BLaER1 (cell line): Measurements from ENCODE around the gene ZNF789.
A peak's percentile ranks its signal among the peaks of the same experiment; 100 is the strongest.

Experiments used
- H3K27ac ChIP-seq: shearing (Covaris generic); formaldehyde crosslinking; 2 replicates; pipeline ENCODE4 v1.8.1; 2022
- H3K27me3 ChIP-seq: shearing (Covaris generic); formaldehyde crosslinking; 2 replicates; pipeline ENCODE4 v1.8.1; 2022
- H3K36me3 ChIP-seq: shearing (Covaris generic); formaldehyde crosslinking; 2 replicates; pipeline ENCODE4 v1.8.1; 2022
- H3K4me1 ChIP-seq: shearing (Covaris generic); formaldehyde crosslinking; 2 replicates; pipeline ENCODE4 v1.8.1; 2022
- H3K4me2 ChIP-seq: shearing (Covaris generic); formaldehyde crosslinking; 2 replicates; pipeline ENCODE4 v1.8.1; 2022
- H3K4me3 ChIP-seq: shearing (Covaris generic); formaldehyde crosslinking; 2 replicates; pipeline ENCODE4 v1.8.1; 2022
- H3K9ac ChIP-seq: shearing (Covaris generic); formaldehyde crosslinking; 2 replicates; pipeline ENCODE4 v1.8.1; 2022
- H3K9me3 ChIP-seq: shearing (Covaris generic); formaldehyde crosslinking; 2 replicates; pipeline ENCODE4 v1.8.1; 2022
- H4K20me1 ChIP-seq: shearing (Covaris generic); formaldehyde crosslinking; 2 replicates; pipeline ENCODE4 v1.8.1; 2022
- Cebpa-rat ChIP-seq: shearing (Covaris generic); IDR thresholded peaks from 2 replicates; pipeline ENCODE4 v1.8.1; 2022

Gene ZNF789

GRCh38 chr7:99478464-99479440 lies 6.1 kb downstream of the ZNF789 start:
- peaks cover 85% of the 10 kb centered on the region for H3K36me3 ChIP-seq
- H3K4me2 ChIP-seq, result no peak overlapping the region
- TF ChIP-seq Cebpa-rat, result no peak
- no peaks in the 10 kb centered on the region for H3K9me3 ChIP-seq
- H3K9ac ChIP-seq, result 0 out of 2 replicates have a peak overlapping the region, but pooled peaks have one; percentile 12
- H3K27me3 ChIP-seq, result no peaks in the 10 kb centered on the region
- no peak overlapping the region for H3K4me3 ChIP-seq
- peaks cover 22% of the 10 kb centered on the region for H3K4me1 ChIP-seq
- H3K27ac ChIP-seq, result no peak overlapping the region
- H4K20me1 ChIP-seq, result peaks cover 57% of the 10 kb centered on the region

DNA sequence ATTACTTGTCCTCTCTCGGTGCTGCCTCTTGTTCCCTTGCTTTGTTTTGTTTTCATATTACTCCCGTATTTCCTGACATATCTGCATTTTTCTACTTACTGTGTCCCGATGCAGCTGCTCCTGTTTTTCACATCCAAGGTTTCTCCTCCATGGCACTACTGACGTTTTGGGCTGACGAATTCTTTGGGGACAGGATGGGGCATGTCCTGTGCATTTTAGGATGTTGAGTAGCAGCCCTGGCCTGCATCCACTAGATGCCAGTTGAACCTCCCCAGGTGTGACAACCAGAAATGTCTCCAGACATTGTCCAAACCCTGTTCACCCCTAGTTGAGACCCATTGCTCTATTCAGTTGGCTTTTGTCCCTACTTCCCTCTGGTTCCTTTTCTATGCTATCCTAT lies 12.4 kb downstream of the ZNF789 start:
- no peak for TF ChIP-seq Cebpa-rat
- H3K9me3 ChIP-seq, result no peaks in the 10 kb centered on the region
- H3K9ac ChIP-seq, result no peak overlapping the region
- no peak overlapping the region for H3K4me3 ChIP-seq
- peaks cover 21% of the 10 kb centered on the region for H4K20me1 ChIP-seq
- H3K27me3 ChIP-seq, result no peaks in the 10 kb centered on the region
- H3K36me3 ChIP-seq, result peaks cover 93% of the 10 kb centered on the region
- H3K4me2 ChIP-seq, result no peak overlapping the region
- H3K27ac ChIP-seq, result no peak overlapping the region
- H3K4me1 ChIP-seq, result no peaks in the 10 kb centered on the region

- no peak overlapping the region for H3K9ac ChIP-seq
- no peak overlapping the region for H3K4me3 ChIP-seq
- H3K4me1 ChIP-seq, result no peaks in the 10 kb centered on the region
- H4K20me1 ChIP-seq, result peaks cover 24% of the 10 kb centered on the region
- no peak overlapping the region for H3K4me2 ChIP-seq
- H3K9me3 ChIP-seq, result peaks cover 24% of the 10 kb centered on the region
- H3K27ac ChIP-seq, result no peak overlapping the region
- H3K36me3 ChIP-seq, result peaks cover 94% of the 10 kb centered on the region
- no peak for TF ChIP-seq Cebpa-rat
- H3K27me3 ChIP-seq, result peaks cover 3% of the 10 kb centered on the region; the same call in 1 of the 2 replicates
Observed at GRCh38 chr7:99489235-99489634, 16.5 kb downstream of the ZNF789 start.

DNA sequence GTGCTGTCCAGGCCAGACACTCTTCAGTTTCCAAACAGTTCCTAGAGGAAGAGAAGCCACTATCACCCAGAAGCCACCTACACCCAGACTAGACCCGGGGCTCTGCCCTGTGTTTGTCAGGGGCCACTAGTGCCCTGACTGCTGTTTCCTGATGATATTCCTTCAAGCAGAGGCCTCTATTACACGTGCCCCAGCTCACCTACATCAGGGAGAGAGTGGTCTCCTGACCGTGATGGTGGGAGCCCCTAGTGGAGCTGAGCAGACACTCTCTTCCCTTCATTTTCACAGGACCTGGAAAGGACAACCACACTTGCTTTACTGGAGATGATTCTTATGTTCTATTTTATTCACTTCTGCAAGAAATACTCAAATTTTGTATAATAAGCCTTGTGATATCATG lies 18.2 kb downstream of the ZNF789 start:
- no peak for TF ChIP-seq Cebpa-rat
- peaks cover 41% of the 10 kb centered on the region for H3K9me3 ChIP-seq
- no peak overlapping the region for H3K9ac ChIP-seq
- no peak overlapping the region for H3K27ac ChIP-seq
- no peak overlapping the region for H3K4me3 ChIP-seq
- H4K20me1 ChIP-seq, result peaks cover 24% of the 10 kb centered on the region
- H3K36me3 ChIP-seq, result peaks cover 94% of the 10 kb centered on the region
- no peaks in the 10 kb centered on the region for H3K4me1 ChIP-seq
- no peak overlapping the region for H3K4me2 ChIP-seq
- H3K27me3 ChIP-seq, result peaks cover 5% of the 10 kb centered on the region; the same call in 1 of the 2 replicates

- Histone ChIP-seq H3K36me3 (peaks cover 94% of the 10 kb centered on the region), H3K9ac (no peak overlapping the region), H3K4me3 (peak overlapping the region; percentile 43), H3K4me2 (no peak overlapping the region), H3K9me3 (peaks cover 55% of the 10 kb centered on the region), H4K20me1 (peaks cover 38% of the 10 kb centered on the region), H3K27ac (no peak overlapping the region), H3K27me3 (peaks cover 5% of the 10 kb centered on the region; the same call in 1 of the 2 replicates), H3K4me1 (peaks cover 15% of the 10 kb centered on the region)
- no peak for TF ChIP-seq Cebpa-rat
Observed at GRCh38 chr7:99493823-99494222, 21.1 kb downstream of the ZNF789 start.

- H3K9me3 ChIP-seq, result peaks cover 44% of the 10 kb centered on the region
- H3K36me3 ChIP-seq, result peaks cover 58% of the 10 kb centered on the region
- H3K27me3 ChIP-seq, result peaks cover 5% of the 10 kb centered on the region; the same call in 1 of the 2 replicates
- H3K4me2 ChIP-seq, result peak overlapping the region; percentile 99
- peak overlapping the region; percentile 89 for H3K4me3 ChIP-seq
- peaks cover 25% of the 10 kb centered on the region for H3K4me1 ChIP-seq
- TF ChIP-seq Cebpa-rat, result no peak
- H3K27ac ChIP-seq, result no peak overlapping the region
- H3K9ac ChIP-seq, result peak overlapping the region; percentile 87
- peaks cover 30% of the 10 kb centered on the region for H4K20me1 ChIP-seq
Observed at GRCh38 chr7:99497766-99498545, 25.3 kb downstream of the ZNF789 start.

DNA sequence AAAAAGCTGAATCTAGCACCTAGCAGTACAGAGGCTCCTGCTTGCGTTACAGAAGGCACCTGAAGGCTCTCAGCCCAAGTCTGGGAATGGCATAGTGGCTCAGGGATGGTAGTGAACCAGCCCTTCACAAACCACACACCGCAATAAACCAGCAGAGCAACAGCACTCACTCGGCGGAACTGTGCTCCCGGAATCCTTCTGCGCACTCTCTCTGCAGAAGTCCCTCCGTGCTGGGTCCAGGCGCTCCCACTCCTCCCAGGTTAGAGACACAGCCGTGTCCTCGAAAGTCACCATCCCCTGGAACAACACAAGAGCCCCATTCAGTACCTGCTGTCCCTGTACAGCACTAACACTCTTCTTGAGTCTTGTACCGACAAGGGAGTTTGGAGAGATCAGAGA lies 25.9 kb downstream of the ZNF789 start:
- H3K4me1 ChIP-seq, result peaks cover 25% of the 10 kb centered on the region
- peaks cover 30% of the 10 kb centered on the region for H4K20me1 ChIP-seq
- TF ChIP-seq Cebpa-rat, result no peak
- peak overlapping the region; percentile 99 for H3K4me2 ChIP-seq
- H3K9ac ChIP-seq, result peak overlapping the region; percentile 87
- no peak overlapping the region for H3K27ac ChIP-seq
- H3K4me3 ChIP-seq, result peak overlapping the region; percentile 89
- peaks cover 52% of the 10 kb centered on the region for H3K36me3 ChIP-seq
- H3K27me3 ChIP-seq, result peaks cover 5% of the 10 kb centered on the region; the same call in 1 of the 2 replicates
- peaks cover 38% of the 10 kb centered on the region for H3K9me3 ChIP-seq

GRCh38 chr7:99499371-99499720 lies 26.7 kb downstream of the ZNF789 start:
- peaks cover 1% of the 10 kb centered on the region; the same call in 1 of the 2 replicates for H3K27me3 ChIP-seq
- H4K20me1 ChIP-seq, result peaks cover 30% of the 10 kb centered on the region
- TF ChIP-seq Cebpa-rat, result no peak
- H3K4me2 ChIP-seq, result peak overlapping the region; percentile 99
- H3K9me3 ChIP-seq, result peaks cover 30% of the 10 kb centered on the region
- H3K9ac ChIP-seq, result peak overlapping the region; percentile 87
- H3K4me1 ChIP-seq, result peaks cover 25% of the 10 kb centered on the region
- peak overlapping the region; percentile 89 for H3K4me3 ChIP-seq
- H3K36me3 ChIP-seq, result peaks cover 44% of the 10 kb centered on the region
- peak overlapping the region; percentile 88 for H3K27ac ChIP-seq

GRCh38 chr7:99499721-99500636 lies 27.3 kb downstream of the ZNF789 start, which contains the start of gene ZNF394:
Gene ZNF394 (minus strand): TSS chr7:99500281. CDS start chr7:99500093, 188 bp downstream.
- Histone ChIP-seq H3K27me3 (no peaks in the 10 kb centered on the region), H3K4me3 (peak within 1 kb of the TSS; percentile 89), H3K9me3 (peaks cover 23% of the 10 kb centered on the region), H3K4me2 (peak within 1 kb of the TSS; percentile 99), H3K36me3 (peaks cover 37% of the 10 kb centered on the region), H3K9ac (peak within 1 kb of the TSS; percentile 87), H4K20me1 (peaks cover 30% of the 10 kb centered on the region), H3K27ac (peak within 1 kb of the TSS; percentile 88), H3K4me1 (peaks cover 25% of the 10 kb centered on the region)
- no peak for TF ChIP-seq Cebpa-rat
